C4-2B (cell line): ENCODE results near the gene NHERF2.

ENCODE experiments used
- H3K27ac ChIP-seq: fragments of 450-650 bp; 2 replicates; pipeline ENCODE4 v1.5.1; 2017
- ZFX ChIP-seq: fragments of 450-650 bp; IDR thresholded peaks from 2 replicates; pipeline ENCODE4 v1.6.1; 2017
- TF ChIP-seq, protein P1 (sequence below): fragments of 450-650 bp; conservative IDR thresholded peaks from 2 replicates; pipeline ENCODE4 v1.5.1; 2017; ENCODE audit warnings: mild to moderate bottlenecking

The NHERF2 gene

DNA sequence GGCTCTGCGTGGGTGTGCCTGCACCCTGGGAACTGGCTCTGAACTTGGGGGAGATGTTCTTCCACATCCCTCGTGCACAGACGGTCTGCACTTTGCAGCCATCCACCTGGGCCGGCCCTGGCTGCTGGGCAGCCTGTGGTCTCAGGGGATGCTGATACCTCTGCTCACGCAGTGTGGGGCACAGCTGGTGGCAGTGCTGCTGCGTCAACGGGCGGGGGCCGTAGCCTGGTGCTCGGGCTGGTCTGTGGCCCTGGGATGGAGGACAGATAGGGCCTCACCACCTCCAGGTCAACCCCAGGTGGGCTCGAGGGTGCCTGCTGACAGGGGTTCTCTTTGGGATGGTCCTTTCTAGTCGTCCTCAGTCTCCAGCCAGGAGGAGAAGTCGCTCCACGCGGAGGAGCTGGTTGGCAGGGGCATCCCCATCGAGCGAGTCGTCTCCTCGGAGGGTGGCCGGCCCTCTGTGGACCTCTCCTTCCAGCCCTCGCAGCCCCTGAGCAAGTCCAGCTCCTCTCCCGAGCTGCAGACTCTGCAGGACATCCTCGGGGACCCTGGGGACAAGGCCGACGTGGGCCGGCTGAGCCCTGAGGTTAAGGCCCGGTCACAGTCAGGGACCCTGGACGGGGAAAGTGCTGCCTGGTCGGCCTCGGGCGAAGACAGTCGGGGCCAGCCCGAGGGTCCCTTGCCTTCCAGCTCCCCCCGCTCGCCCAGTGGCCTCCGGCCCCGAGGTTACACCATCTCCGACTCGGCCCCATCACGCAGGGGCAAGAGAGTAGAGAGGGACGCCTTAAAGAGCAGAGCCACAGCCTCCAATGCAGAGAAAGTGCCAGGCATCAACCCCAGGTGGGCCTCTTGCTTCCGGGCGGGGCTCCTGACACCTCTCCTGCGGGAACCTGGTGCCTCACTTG lies 57.4 kb downstream of the NHERF2 start:
- H3K27ac ChIP-seq = peak overlapping the region; percentile 88
- no peak for TF ChIP-seq ZFX
- TF ChIP-seq, protein P1, sequence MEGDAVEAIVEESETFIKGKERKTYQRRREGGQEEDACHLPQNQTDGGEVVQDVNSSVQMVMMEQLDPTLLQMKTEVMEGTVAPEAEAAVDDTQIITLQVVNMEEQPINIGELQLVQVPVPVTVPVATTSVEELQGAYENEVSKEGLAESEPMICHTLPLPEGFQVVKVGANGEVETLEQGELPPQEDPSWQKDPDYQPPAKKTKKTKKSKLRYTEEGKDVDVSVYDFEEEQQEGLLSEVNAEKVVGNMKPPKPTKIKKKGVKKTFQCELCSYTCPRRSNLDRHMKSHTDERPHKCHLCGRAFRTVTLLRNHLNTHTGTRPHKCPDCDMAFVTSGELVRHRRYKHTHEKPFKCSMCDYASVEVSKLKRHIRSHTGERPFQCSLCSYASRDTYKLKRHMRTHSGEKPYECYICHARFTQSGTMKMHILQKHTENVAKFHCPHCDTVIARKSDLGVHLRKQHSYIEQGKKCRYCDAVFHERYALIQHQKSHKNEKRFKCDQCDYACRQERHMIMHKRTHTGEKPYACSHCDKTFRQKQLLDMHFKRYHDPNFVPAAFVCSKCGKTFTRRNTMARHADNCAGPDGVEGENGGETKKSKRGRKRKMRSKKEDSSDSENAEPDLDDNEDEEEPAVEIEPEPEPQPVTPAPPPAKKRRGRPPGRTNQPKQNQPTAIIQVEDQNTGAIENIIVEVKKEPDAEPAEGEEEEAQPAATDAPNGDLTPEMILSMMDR = no peak

DNA sequence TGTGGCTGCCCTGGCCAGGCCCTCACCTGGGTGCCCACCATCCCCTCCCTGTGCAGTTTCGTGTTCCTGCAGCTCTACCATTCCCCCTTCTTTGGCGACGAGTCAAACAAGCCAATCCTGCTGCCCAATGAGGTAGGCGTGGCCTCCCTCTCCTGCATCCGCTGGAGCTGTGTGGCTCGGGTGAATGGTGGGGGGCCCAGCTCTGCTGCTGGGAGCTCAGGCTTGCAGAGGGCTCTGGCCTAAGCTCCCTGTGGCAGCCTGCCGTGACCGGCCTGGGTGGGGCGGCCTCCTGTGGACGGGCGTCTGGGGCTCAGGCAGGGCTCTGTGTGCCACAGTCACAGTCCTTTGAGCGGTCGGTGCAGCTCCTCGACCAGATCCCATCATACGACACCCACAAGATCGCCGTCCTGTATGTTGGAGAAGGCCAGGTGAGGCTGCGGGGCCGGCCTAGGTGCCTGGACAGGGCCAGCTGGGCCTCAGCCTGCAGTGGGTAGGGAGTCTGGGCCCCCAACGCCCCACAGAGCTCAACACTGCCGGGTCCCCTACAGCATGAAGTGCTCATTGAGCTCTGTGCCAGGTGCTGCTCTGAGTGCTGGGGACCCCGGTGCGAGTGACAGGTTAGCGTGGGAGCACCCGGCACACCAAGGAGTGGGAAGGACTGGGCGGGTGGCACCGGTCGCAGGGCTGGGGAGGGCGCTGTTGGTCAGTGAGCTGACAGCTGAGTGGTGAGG lies 58.4 kb downstream of the NHERF2 start:
- TF ChIP-seq, protein P1 = no peak
- TF ChIP-seq ZFX = no peak
- peak overlapping the region; percentile 88 for H3K27ac ChIP-seq

DNA sequence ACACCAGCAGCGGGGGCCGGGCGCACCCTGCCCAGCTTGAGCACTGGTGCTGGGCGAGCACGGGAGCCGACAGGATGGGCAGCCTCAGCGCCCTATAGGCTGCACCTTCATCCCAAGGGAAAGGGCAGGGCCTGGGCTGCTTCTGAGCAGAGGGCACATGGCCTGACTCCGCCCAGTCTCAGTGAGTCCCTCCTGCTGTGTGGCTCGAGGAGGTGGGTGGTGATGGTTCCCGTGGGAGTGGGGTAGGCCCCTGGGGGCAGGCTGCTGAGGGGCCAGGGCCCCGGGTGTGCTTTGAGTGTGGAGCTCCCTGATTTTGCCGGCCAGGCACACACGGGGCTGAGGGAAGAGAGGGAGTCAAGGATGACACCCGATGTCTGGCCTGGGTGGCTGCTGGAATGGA lies 59.0 kb downstream of the NHERF2 start:
- peak overlapping the region; percentile 88 for H3K27ac ChIP-seq
- no peak for TF ChIP-seq ZFX
- TF ChIP-seq, protein P1 = no peak

DNA sequence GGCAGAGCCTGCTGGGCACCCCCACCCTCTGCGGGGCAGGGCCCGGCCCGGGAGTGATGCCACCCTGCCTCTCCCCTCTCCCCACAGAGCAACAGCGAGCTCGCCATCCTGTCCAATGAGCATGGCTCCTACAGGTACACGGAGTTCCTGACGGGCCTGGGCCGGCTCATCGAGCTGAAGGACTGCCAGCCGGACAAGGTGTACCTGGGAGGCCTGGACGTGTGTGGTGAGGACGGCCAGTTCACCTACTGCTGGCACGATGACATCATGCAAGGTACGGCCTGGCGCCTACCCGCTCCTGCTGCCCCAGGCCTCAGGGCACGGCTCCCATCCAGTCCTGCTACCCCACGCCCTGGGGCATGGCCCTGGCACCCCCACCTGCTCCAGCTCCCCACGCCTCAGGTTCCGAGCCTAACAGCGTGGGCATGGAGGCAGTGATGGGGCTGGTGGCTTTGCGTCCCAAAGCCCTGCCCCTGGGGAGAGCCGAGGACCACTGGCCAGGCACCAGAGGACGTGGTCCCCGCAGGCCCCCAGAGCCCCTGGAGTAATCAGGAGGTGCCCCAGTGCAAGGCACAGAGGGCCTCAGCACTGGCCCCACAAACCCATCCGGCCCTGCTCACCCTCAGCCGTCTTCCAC lies 59.5 kb downstream of the NHERF2 start:
- TF ChIP-seq ZFX = peak; percentile 52; the same call in 1 of the 2 replicates
- TF ChIP-seq, protein P1 = no peak
- H3K27ac ChIP-seq = peak overlapping the region; percentile 88

DNA sequence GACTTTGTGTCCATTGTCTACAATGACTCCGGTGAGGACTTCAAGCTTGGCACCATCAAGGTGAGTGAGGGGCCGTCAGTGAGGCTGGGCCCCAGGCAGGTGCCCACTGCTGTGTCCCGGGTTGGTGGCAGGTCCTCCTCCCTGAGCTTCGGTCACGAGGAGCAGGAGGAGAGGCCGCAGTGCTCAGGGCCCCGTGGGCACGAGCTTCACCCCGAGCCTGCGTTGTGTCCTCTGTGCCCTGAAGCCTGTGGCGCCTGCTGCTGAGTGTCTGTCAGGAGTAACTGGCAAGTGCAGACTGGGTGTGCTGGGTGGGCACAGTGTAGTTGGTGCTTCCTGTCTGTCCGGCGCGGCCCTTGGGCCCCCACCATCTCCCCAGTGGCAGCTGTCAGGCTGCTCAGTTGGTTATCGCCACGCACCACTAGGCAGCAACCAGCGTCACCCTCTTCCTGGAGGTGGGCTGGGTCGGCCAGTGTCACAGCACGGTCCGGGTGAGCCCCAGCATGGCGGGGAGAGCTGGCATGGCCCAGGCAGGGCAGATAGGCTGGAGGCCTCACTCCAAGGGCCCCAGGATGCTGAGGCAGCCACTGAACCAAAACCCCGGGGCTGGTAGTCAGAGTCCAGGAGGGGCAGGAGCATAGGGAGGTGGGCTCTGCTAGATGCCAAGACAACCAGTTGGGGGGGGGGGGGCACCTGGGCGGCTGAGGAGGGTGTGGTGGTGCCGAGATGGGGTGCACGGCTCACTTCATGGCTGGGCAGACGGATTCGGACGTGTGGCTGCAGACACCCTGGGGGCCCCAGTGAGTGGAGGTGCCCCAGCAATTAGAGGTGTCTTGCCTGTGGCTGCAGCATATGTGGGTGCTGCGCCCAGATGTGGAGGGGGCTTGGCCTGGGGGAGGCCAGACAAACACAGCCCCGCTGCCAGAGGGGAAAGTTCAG lies 60.4 kb downstream of the NHERF2 start:
- TF ChIP-seq, protein P1 = no peak
- TF ChIP-seq ZFX = no peak
- H3K27ac ChIP-seq = peak overlapping the region; percentile 88

DNA sequence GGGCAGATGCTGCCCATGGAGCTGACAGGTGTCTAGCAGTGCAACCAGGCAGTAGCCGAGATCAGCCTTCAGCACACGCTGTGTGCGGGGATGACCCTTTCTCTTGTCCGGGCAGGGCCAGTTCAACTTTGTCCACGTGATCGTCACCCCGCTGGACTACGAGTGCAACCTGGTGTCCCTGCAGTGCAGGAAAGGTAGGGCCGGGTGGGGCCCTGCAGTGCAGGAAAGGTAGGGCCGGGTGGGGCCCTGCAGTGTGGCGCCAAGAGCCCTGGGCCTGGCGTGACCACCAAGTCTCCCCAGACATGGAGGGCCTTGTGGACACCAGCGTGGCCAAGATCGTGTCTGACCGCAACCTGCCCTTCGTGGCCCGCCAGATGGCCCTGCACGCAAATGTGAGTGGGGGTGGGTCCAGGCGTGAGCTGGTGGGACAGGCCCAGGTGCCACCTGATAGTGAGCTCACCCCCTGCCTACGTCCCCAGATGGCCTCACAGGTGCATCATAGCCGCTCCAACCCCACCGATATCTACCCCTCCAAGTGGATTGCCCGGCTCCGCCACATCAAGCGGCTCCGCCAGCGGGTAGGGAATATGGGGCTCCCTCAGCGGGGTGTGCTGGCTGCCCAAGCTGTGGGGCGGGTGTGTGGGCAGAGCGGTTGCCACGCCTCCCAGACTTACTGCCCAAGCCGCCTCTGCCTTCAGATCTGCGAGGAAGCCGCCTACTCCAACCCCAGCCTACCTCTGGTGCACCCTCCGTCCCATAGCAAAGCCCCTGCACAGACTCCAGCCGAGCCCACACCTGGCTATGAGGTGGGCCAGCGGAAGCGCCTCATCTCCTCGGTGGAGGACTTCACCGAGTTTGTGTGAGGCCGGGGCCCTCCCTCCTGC lies 61.3 kb downstream of the NHERF2 start:
- H3K27ac ChIP-seq = peak overlapping the region; percentile 88; the same call in 1 of the 2 replicates
- TF ChIP-seq, protein P1 = no peak
- no peak for TF ChIP-seq ZFX
